Prostate gland (tissue), 2 donors: ENCODE results near the gene NUDCD3. TPM values are rescaled to one million over a fixed set of nuclear protein-coding genes. Genes with fewer than 3 reads are reported as not detected.

Experiments used
- DNase-seq: peaks from one replicate; pipeline ENCODE4 v3.0.0-alpha.2; 2019; ENCODE audit warnings: low spot score
- H3K27ac ChIP-seq, 2 donors: fragments of 200-600 bp; sonication (generic); 2 replicates each; pipeline ENCODE4 v1.5.1; 2017 to 2019
- H3K27me3 ChIP-seq: fragments of 200-600 bp; sonication (generic); replicated peaks from 2 replicates; pipeline ENCODE4 v1.5.1; 2019; ENCODE audit not compliant: insufficient read depth
- H3K36me3 ChIP-seq, 2 donors: fragments of 200-600 bp; sonication (generic); 1 replicate in 1 of 2; 2 replicates in 1 of 2; pipeline versions ENCODE4 v1.5.1 to v1.8.1; 2017 to 2019
- H3K4me1 ChIP-seq: fragments of 200-600 bp; sonication (generic); replicated peaks from 2 replicates; pipeline ENCODE4 v1.5.1; 2019
- H3K4me3 ChIP-seq, 2 donors: fragments of 200-600 bp; sonication (generic); 2 replicates each; pipeline ENCODE4 v1.5.1; 2017 to 2019
- H3K9me3 ChIP-seq: fragments of 200-600 bp; sonication (generic); 2 replicates; pipeline ENCODE4 v1.5.1; 2017
- CTCF ChIP-seq, 4 experiments: fragments of 200-600 bp in 2 of 4; fragments of 450-650 bp in 2 of 4; sonication (generic) in 2 of 4; IDR thresholded peaks; 1 replicate in 3 of 4; 2 replicates in 1 of 4; pipeline ENCODE4 v1.5.1; 2016 to 2019; ENCODE audit warnings: antibody characterized with exemption in 4 of 4, mild to moderate bottlenecking in 2 of 4, moderate library complexity in 2 of 4
- POLR2A ChIP-seq: fragments of 450-650 bp; IDR thresholded peaks from one replicate; pipeline ENCODE4 v1.6.1; 2016; ENCODE audit warnings: antibody characterized with exemption, mild to moderate bottlenecking
- POLR2AphosphoS5 ChIP-seq: sonication (generic); formaldehyde crosslinking; IDR thresholded peaks from one replicate; pipeline ENCODE4 v1.6.1; 2017; ENCODE audit warnings: antibody characterized with exemption
- WGBS: methylation state at CpG from one replicate; pipeline ENCODE4 v1.1.5; 2018; 5-methylcytosine and 5-hydroxymethylcytosine counted together
- intact Hi-C: fragments of 100-400 bp; cut with DNase I; formaldehyde crosslinking; loops from one replicate; pipeline ENCODE4 v1.14.2; 2022
- total RNA-seq, 2 donors: library from RNA; depleted of rRNA; stranded (reverse); fragments of >200 nt; gene quantifications; one replicate each; pipeline ENCODE4 v1.1.0, GENCODE V29; 2016

Gene NUDCD3
- total RNA-seq, 2 donors from 2014 or later = 55.2 to 55.9 TPM

GRCh38 chr7:44445986-44446671, 44.3 kb downstream of the NUDCD3 start:
- H3K4me3 ChIP-seq = no peak overlapping the region
- H3K27ac ChIP-seq = no peak overlapping the region
- no peaks in the 10 kb centered on the region for H3K36me3 ChIP-seq
- intact Hi-C loops = no loop called here
- no peaks in the 10 kb centered on the region for H3K9me3 ChIP-seq
- WGBS = 53% methylated on average over 2 of the region's 2 CpGs
- no peaks in the 10 kb centered on the region for H3K4me1 ChIP-seq
- TF ChIP-seq POLR2AphosphoS5 (no peak), POLR2A (no peak), CTCF (IDR thresholded peaks at IDR 0.05) (no peak)
- no peak for DNase-seq
- no peaks in the 10 kb centered on the region for H3K27me3 ChIP-seq

- intact Hi-C loops = no loop called here
- Histone ChIP-seq H3K27me3 (no peaks in the 10 kb centered on the region), H3K9me3 (no peaks in the 10 kb centered on the region), H3K36me3 (no peaks in the 10 kb centered on the region), H3K4me1 (no peaks in the 10 kb centered on the region), H3K27ac (no peak overlapping the region), H3K4me3 (no peak overlapping the region)
- TF ChIP-seq CTCF (IDR thresholded peaks at IDR 0.05) (no peak), POLR2AphosphoS5 (no peak), POLR2A (no peak)
- no peak for DNase-seq
- WGBS = 98% methylated on average over 3 of the region's 3 CpGs
Observed at GRCh38 chr7:44441079-44441478, 49.4 kb downstream of the NUDCD3 start.

- intact Hi-C loops = no loop called here
- TF ChIP-seq CTCF (IDR thresholded peaks at IDR 0.05) = no peak
- TF ChIP-seq POLR2AphosphoS5 = no peak
- TF ChIP-seq POLR2A = no peak
- H3K9me3 ChIP-seq = no peaks in the 10 kb centered on the region
Observed at GRCh38 chr7:44440577-44441078, 49.8 kb downstream of the NUDCD3 start.

GRCh38 chr7:44439926-44440325, 50.5 kb downstream of the NUDCD3 start:
- intact Hi-C loops = no loop called here
- DNase-seq = no peak
- WGBS = 62% methylated on average over 3 of the region's 3 CpGs
- Histone ChIP-seq H3K27ac (no peak overlapping the region), H3K27me3 (no peaks in the 10 kb centered on the region), H3K36me3 (no peaks in the 10 kb centered on the region), H3K9me3 (no peaks in the 10 kb centered on the region), H3K4me3 (no peak overlapping the region), H3K4me1 (no peaks in the 10 kb centered on the region)
- TF ChIP-seq POLR2AphosphoS5 (no peak), CTCF (IDR thresholded peaks at IDR 0.05) (no peak), POLR2A (no peak)

More at GRCh38 chr7:44440577-44441078, 49.8 kb downstream of the NUDCD3 start:
- H3K27me3 ChIP-seq = no peaks in the 10 kb centered on the region
- H3K27ac ChIP-seq = no peak overlapping the region
- no peak overlapping the region for H3K4me3 ChIP-seq
- H3K36me3 ChIP-seq = no peaks in the 10 kb centered on the region
- no peaks in the 10 kb centered on the region for H3K4me1 ChIP-seq
- DNase-seq = no peak

GRCh38 chr7:44438816-44439215, 51.6 kb downstream of the NUDCD3 start:
- intact Hi-C loops = no loop called here
- H3K4me3 ChIP-seq = no peak overlapping the region
- WGBS = 93% methylated on average over 4 of the region's 4 CpGs
- H3K9me3 ChIP-seq = no peaks in the 10 kb centered on the region
- no peak for TF ChIP-seq POLR2AphosphoS5
- no peak for TF ChIP-seq POLR2A
- no peak for TF ChIP-seq CTCF (IDR thresholded peaks at IDR 0.05)
- H3K4me1 ChIP-seq = no peaks in the 10 kb centered on the region
- H3K27ac ChIP-seq = no peak overlapping the region
- DNase-seq = no peak
- no peaks in the 10 kb centered on the region for H3K36me3 ChIP-seq
- H3K27me3 ChIP-seq = no peaks in the 10 kb centered on the region
